ENCODE results near the gene VWA3B.

- TF ChIP-seq CTCF (IDR thresholded peaks at IDR 0.05), result no peak
- no peak for TF ChIP-seq POLR2A (IDR thresholded peaks at IDR 0.05)
- TF ChIP-seq POLR2AphosphoS5 (IDR thresholded peaks at IDR 0.05), result no peak
These were observed 259.6 kb downstream of the VWA3B start, which contains the start of gene CNGA3 for GRCh38 chr2:98346311-98347236.
